ENCODE results near the gene C3.

DNA sequence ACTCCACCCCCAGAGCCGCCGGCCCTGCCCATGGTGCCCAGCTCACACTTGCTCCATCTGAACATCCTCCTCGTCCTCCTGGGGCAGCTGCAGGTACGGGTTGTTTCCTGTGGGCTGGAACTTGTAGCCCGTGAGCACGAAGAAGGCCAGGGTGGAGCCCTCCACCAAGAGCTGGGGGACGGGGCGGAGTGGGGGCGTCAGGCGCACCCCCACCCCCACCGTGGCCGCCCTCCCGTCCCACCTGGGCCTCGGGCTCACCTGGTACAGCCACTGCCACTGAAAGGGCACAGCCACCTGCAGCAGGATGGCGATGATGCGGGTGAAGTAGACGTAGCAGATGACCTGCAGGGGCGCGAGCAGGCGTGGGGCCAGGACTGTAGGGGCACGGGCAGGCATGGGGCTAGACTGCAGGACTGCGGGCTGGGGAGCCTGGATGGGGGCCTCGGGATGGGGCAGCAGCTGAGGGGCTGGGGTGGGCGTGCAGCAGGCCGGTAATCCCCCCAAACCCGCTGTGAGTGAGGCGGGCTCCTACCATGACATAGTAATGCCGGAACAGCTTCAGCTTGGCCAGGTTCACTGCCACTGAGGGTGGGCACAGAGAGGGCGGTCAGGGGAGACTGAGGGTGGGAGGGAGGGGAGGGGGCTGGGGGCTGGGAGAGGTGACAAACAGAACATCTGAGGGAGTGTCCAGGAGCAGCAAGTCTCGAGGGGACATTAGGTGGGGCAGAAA lies 10.7 kb upstream of the C3 start:
- no peak for TF ChIP-seq POLR2A (IDR thresholded peaks at IDR 0.05; ENCODE audit: insufficient read depth in 1 of 2, low read depth in 2 of 2, low read length in 2 of 2)
- TF ChIP-seq, protein P1, sequence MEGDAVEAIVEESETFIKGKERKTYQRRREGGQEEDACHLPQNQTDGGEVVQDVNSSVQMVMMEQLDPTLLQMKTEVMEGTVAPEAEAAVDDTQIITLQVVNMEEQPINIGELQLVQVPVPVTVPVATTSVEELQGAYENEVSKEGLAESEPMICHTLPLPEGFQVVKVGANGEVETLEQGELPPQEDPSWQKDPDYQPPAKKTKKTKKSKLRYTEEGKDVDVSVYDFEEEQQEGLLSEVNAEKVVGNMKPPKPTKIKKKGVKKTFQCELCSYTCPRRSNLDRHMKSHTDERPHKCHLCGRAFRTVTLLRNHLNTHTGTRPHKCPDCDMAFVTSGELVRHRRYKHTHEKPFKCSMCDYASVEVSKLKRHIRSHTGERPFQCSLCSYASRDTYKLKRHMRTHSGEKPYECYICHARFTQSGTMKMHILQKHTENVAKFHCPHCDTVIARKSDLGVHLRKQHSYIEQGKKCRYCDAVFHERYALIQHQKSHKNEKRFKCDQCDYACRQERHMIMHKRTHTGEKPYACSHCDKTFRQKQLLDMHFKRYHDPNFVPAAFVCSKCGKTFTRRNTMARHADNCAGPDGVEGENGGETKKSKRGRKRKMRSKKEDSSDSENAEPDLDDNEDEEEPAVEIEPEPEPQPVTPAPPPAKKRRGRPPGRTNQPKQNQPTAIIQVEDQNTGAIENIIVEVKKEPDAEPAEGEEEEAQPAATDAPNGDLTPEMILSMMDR (CRISPR knock-in tag; IDR thresholded peaks at IDR 0.05): no peak
- no peak for TF ChIP-seq SMAD1 (CRISPR knock-in tag; IDR thresholded peaks at IDR 0.05; ENCODE audit: borderline replicate concordance, low read depth)
- TF ChIP-seq, protein P2, sequence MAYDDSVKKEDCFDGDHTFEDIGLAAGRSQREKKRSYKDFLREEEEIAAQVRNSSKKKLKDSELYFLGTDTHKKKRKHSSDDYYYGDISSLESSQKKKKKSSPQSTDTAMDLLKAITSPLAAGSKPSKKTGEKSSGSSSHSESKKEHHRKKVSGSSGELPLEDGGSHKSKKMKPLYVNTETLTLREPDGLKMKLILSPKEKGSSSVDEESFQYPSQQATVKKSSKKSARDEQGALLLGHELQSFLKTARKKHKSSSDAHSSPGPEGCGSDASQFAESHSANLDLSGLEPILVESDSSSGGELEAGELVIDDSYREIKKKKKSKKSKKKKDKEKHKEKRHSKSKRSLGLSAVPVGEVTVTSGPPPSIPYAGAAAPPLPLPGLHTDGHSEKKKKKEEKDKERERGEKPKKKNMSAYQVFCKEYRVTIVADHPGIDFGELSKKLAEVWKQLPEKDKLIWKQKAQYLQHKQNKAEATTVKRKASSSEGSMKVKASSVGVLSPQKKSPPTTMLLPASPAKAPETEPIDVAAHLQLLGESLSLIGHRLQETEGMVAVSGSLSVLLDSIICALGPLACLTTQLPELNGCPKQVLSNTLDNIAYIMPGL (CRISPR knock-in tag; IDR thresholded peaks at IDR 0.05; ENCODE audit: borderline replicate concordance in 1 of 2, low read depth in 1 of 2): no peak
- no peak for TF ChIP-seq GABPB1 (CRISPR knock-in tag; IDR thresholded peaks at IDR 0.05)
- TF ChIP-seq ZFX (CRISPR knock-in tag; IDR thresholded peaks at IDR 0.05; ENCODE audit: low read depth): no peak
- no peak for TF ChIP-seq ZNF788 (CRISPR knock-in tag; IDR thresholded peaks at IDR 0.05; ENCODE audit: borderline replicate concordance)
